GM18526 (cell line): ENCODE results near the gene DNAJC4.
A peak's percentile ranks its signal among the peaks of the same experiment; 100 is the strongest.

ENCODE experiments used
- POLR2A ChIP-seq: IDR thresholded peaks from 3 replicates; pipeline ENCODE4 v1.6.1; 2011; ENCODE audit not compliant: insufficient read length; ENCODE audit errors: extremely low read depth

DNAJC4 gene

GRCh38 chr11:64245401-64245796, 15.1 kb downstream of the DNAJC4 start:
- no peak for TF ChIP-seq POLR2A

GRCh38 chr11:64245797-64246620, 15.7 kb downstream of the DNAJC4 start:
- TF ChIP-seq POLR2A, result no peak

- peak; percentile 35 for TF ChIP-seq POLR2A
These were observed 16.8 kb downstream of the DNAJC4 start, which contains the start of gene PPP1R14B for GRCh38 chr11:64246871-64247728. TSS of gene PPP1R14B (minus strand) at chr11:64246943. CDS start at chr11:64246673, 270 bp downstream.

- TF ChIP-seq POLR2A, result no peak
These were observed 17.6 kb downstream of the DNAJC4 start for GRCh38 chr11:64247729-64248531.

GRCh38 chr11:64248578-64248977, 18.2 kb downstream of the DNAJC4 start:
- no peak for TF ChIP-seq POLR2A

GRCh38 chr11:64249038-64249437, 18.7 kb downstream of the DNAJC4 start:
- no peak for TF ChIP-seq POLR2A

GRCh38 chr11:64249563-64250414, 19.4 kb downstream of the DNAJC4 start:
- TF ChIP-seq POLR2A, result no peak

GRCh38 chr11:64250415-64251015, 20.2 kb downstream of the DNAJC4 start:
- TF ChIP-seq POLR2A, result no peak

GRCh38 chr11:64251016-64251752, 20.8 kb downstream of the DNAJC4 start, which contains the start of gene PLCB3:
TSS of gene PLCB3 (plus strand) at chr11:64251530. CDS start at chr11:64251650, 120 bp downstream.
- peak; percentile 54 for TF ChIP-seq POLR2A

- TF ChIP-seq POLR2A, result no peak
These were observed 21.3 kb downstream of the DNAJC4 start for GRCh38 chr11:64251753-64252002.

GRCh38 chr11:64252003-64252872, 21.9 kb downstream of the DNAJC4 start:
- TF ChIP-seq POLR2A, result no peak

- no peak for TF ChIP-seq POLR2A
These were observed 22.7 kb downstream of the DNAJC4 start for GRCh38 chr11:64253043-64253442.
